Gastroesophageal sphincter (tissue), 3 donors: ENCODE data around the gene TET1.

Source experiments
- CTCF ChIP-seq, 4 experiments: fragments of 200-600 bp in 2 of 4; fragments of 450-650 bp in 2 of 4; sonication (generic) in 1 of 4; IDR thresholded peaks; one replicate each; pipeline ENCODE4 v1.5.1; 2017 to 2019; ENCODE audit warnings: antibody characterized with exemption in 4 of 4, mild to moderate bottlenecking in 2 of 4, moderate library complexity in 2 of 4
- EP300 ChIP-seq: sonication (generic); formaldehyde crosslinking; IDR thresholded peaks from one replicate; pipeline ENCODE4 v1.6.1; 2017; ENCODE audit warnings: antibody characterized with exemption, mild to moderate bottlenecking
- POLR2AphosphoS5 ChIP-seq: sonication (generic); formaldehyde crosslinking; IDR thresholded peaks from one replicate; pipeline ENCODE4 v1.6.1; 2017; ENCODE audit warnings: antibody characterized with exemption

GRCh38 chr10:68565658-68566057 lies 5.5 kb downstream of the TET1 start:
- TF ChIP-seq POLR2AphosphoS5: no peak
- TF ChIP-seq CTCF (IDR thresholded peaks at IDR 0.05): no peak
- TF ChIP-seq EP300: no peak
